Left ventricle myocardium superior (tissue), 1 donor: ENCODE results near the gene LAMB1. TPM values are rescaled to one million over a fixed set of nuclear protein-coding genes. Genes with fewer than 3 reads are reported as not detected.

Experiments used
- ATAC-seq: fragments of 200-7000 bp; cut with Tn5 transposase; one replicate; pipeline ENCODE4 v1.9.1; 2020; ENCODE audit warnings: mild to moderate bottlenecking, moderate library complexity
- DNase-seq: peaks from one replicate; pipeline ENCODE4 v3.0.0-alpha.2; 2020
- intact Hi-C: fragments of 100-400 bp; cut with micrococcal nuclease; formaldehyde crosslinking; loops from one replicate; pipeline ENCODE4 v1.11.0; 2022
- total RNA-seq: library from RNA; stranded (reverse); fragmentation: NEBNext Ultra II Directional; extraction: Animal tissue kit (Norgen Biotek cat#: 25700); gene quantifications from one replicate; pipeline ENCODE4 v1.2.1, GENCODE V29; 2021
- donor health status: DM: no; HTN: yes; CAD: no; lungs with severe emphysema.

LAMB1 gene
- total RNA-seq, 1 donor from 2014 or later: 56.1 TPM

DNA sequence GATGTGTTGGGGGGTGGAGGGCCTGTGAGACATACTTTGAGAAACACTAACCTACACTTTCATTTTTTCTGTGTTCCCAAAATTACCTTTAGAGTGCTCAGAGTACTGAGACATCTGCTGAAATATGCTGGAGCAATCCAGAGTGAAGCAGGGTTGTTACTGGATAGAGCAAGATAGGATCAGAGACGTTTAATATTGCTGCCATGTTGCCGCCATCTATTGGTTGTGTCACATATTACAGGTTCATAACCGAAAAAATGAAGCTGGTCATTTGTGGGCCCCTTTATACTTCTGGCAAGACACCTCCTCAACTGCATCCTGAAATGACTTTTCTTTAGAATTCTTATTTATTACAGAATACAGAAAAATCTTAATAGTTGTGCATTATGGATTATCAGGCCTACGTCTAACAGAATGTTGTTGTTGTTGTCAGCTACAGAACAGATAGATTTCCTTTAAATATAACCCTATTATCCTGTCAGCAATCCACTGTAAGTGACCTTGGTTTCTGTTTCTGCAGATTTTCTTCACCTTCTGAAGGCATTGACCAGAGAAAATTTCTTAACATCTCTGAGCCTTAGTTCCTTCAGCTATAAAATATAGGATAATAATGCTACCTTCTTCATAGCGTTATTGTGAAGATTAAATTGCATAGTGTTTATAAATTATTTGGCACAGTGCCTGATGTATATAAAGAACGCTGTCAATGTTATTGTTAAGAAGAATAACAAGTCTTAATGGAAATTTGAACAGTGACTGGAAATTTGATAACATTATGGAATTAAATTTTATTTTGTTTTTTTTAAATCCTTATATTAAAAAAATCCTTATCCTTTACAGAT is 128.1 kb downstream of the LAMB1 start:
- ATAC-seq (peak; percentile 84), DNase-seq (no peak)
- intact Hi-C loops: loop anchor here (2.0 kb wide), 1 partner anchor 132 kb away; no protein-coding TSS in a partner anchor

DNA sequence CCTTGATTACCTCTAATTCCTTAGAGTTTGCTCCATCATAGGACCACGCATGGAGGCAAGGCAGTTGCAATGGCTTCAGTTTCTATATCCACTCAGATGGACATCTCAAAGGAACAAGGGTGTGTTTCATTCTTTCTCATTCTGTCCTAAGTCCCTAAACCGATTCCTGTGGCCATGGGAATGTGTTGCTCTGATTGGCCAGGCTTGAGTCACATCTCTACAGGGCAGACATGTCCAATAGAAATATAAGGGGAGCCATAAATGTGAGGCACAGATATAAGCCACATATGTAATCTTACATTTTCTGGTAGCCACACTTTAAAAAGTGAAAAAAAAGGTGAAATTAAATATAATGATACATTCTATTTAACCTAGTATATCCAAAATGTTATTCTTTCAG is 128.8 kb downstream of the LAMB1 start:
- intact Hi-C loops: loop anchor here (2.0 kb wide), 1 partner anchor 131 kb away; no protein-coding TSS in a partner anchor
- DNase-seq (no peak), ATAC-seq (no peak)

Other genes with a start within 250 kb of the LAMB1 start
- gene SLC26A3, start 199.9 kb downstream of the LAMB1 start, total RNA-seq: not detected
- 314 TPM for gene DLD, start 112.0 kb downstream of the LAMB1 start, total RNA-seq
- gene LAMB4, start 127.2 kb upstream of the LAMB1 start, total RNA-seq: 0.22 TPM